Measurements from ENCODE around the gene RIMOC1.
"Not testable (repeated sequence)": the region's sequence is repeated elsewhere in the genome, so short reads cannot be mapped to it uniquely, and the experiment has no call there.

Gene RIMOC1

GRCh38 chr5:41892031-41892430, 12.1 kb upstream of the RIMOC1 start:
- no peak for DNase-seq

- DNase-seq: no peak
Observed at GRCh38 chr5:41893074-41893851, 10.9 kb upstream of the RIMOC1 start.

GRCh38 chr5:41896230-41896629, 7.9 kb upstream of the RIMOC1 start:
- DNase-seq: no peak

- no peak for DNase-seq
Observed at GRCh38 chr5:41903382-41903891, 707 bp upstream of the RIMOC1 start.

GRCh38 chr5:41906151-41906550, 2.0 kb downstream of the RIMOC1 start:
- DNase-seq: no peak

- DNase-seq: no peak
Observed at GRCh38 chr5:41908374-41909079, 4.4 kb downstream of the RIMOC1 start.

- DNase-seq: no peak
Observed at GRCh38 chr5:41918105-41918504, 14.0 kb downstream of the RIMOC1 start.

GRCh38 chr5:41921166-41921565, 17.0 kb downstream of the RIMOC1 start:
- no peak for DNase-seq

- DNase-seq: no peak
Observed at GRCh38 chr5:41921874-41922273, 17.7 kb downstream of the RIMOC1 start.

- DNase-seq: no peak
Observed at GRCh38 chr5:41924526-41924871, 20.4 kb downstream of the RIMOC1 start.

- DNase-seq: peak; percentile 81 to 89
Observed at GRCh38 chr5:41924872-41925554, 20.9 kb downstream of the RIMOC1 start, which contains the start of gene FBXO4. FBXO4 (plus strand) TSS chr5:41925281; CDS start chr5:41925310, 29 bp downstream.

- DNase-seq: peak in 1 of 2 experiments; percentile 33
Observed at GRCh38 chr5:41925555-41925951, 21.4 kb downstream of the RIMOC1 start.

- no peak for DNase-seq
Observed at GRCh38 chr5:41927604-41928003, 23.5 kb downstream of the RIMOC1 start.

- no peak for DNase-seq
Observed at GRCh38 chr5:41929035-41929434, 24.9 kb downstream of the RIMOC1 start.

- no peak for DNase-seq
Observed at GRCh38 chr5:41932770-41933169, 28.6 kb downstream of the RIMOC1 start.

GRCh38 chr5:41935544-41935943, 31.4 kb downstream of the RIMOC1 start:
- DNase-seq: no peak

GRCh38 chr5:41940641-41941040, 36.5 kb downstream of the RIMOC1 start:
- DNase-seq: no peak

- DNase-seq: not testable (repeated sequence)
Observed at GRCh38 chr5:41945332-41945955, 41.3 kb downstream of the RIMOC1 start.

GRCh38 chr5:41951224-41951623, 47.1 kb downstream of the RIMOC1 start:
- DNase-seq: no peak

Measured in SHP77 (cell line).